Right lobe of liver (tissue), 6 donors: Measurements from ENCODE around the gene ADSS1. TPM values are rescaled to one million over a fixed set of nuclear protein-coding genes. Genes with fewer than 3 reads are reported as not detected.

Experiments used
- ATAC-seq, 4 donors: fragments of 200-7000 bp; cut with Tn5 transposase; one replicate each; pipeline ENCODE4 v1.9.1; 2020; ENCODE audit warnings: mild to moderate bottlenecking in 4 of 4, moderate library complexity in 4 of 4
- DNase-seq, 3 donors: peaks; one replicate each; pipeline ENCODE4 v3.0.0-alpha.2; 2020
- H3K27ac ChIP-seq, 3 donors: fragments of 200-600 bp; one replicate each; pipeline ENCODE4 v1.8.0; 2022
- H3K27me3 ChIP-seq, 2 donors: fragments of 200-600 bp; one replicate each; pipeline ENCODE4 v1.8.0; 2022
- H3K36me3 ChIP-seq, 4 donors: fragments of 200-600 bp; sonication (generic) in 1 of 4; one replicate each; pipeline versions ENCODE4 v1.5.1 to v1.8.0; 2017 to 2022; ENCODE audit warnings: control low read depth in 1 of 4
- H3K4me1 ChIP-seq, 4 donors: fragments of 200-600 bp; sonication (generic) in 1 of 4; one replicate each; pipeline versions ENCODE4 v1.5.1 to v1.8.0; 2017 to 2022; ENCODE audit warnings: control low read depth in 1 of 4
- H3K4me3 ChIP-seq, 3 donors: fragments of 200-600 bp; one replicate each; pipeline ENCODE4 v1.8.0; 2022
- H3K9me3 ChIP-seq, 4 donors: fragments of 200-600 bp; sonication (generic) in 1 of 4; one replicate each; pipeline versions ENCODE4 v1.5.1 to v1.8.0; 2017 to 2022; ENCODE audit warnings: control low read depth in 1 of 4
- CTCF ChIP-seq, 4 donors: fragments of 200-600 bp in 3 of 4; fragments of 450-650 bp in 1 of 4; IDR thresholded peaks; one replicate each; pipeline versions ENCODE4 v1.5.1 to v1.8.0; 2016 to 2022; ENCODE audit warnings: antibody characterized with exemption in 4 of 4, mild to moderate bottlenecking in 2 of 4
- POLR2A ChIP-seq: fragments of 450-650 bp; IDR thresholded peaks from one replicate; pipeline ENCODE4 v1.6.1; 2017; ENCODE audit warnings: antibody characterized with exemption, mild to moderate bottlenecking
- WGBS: methylation state at CpG from one replicate; pipeline ENCODE4 v1.1.6; 2018; ENCODE audit warnings: low coverage, low lambda C conversion rate; ENCODE audit not compliant: insufficient coverage; ENCODE audit errors: missing lambda C conversion rate; 5-methylcytosine and 5-hydroxymethylcytosine counted together
- intact Hi-C, 2 donors: fragments of 100-400 bp; cut with DNase I; formaldehyde crosslinking; loops; one replicate each; pipeline versions ENCODE4 v1.11.2 to v1.14.1; 2022
- total RNA-seq, 6 experiments: library from RNA; depleted of rRNA in 2 of 6; stranded (reverse); fragments of >200 nt in 2 of 6; fragmentation: NEBNext Ultra II Directional in 3 of 6; extraction: Animal tissue kit (Norgen Biotek cat#: 25700) in 3 of 6; gene quantifications; one replicate each; pipeline versions ENCODE4 v1.1.0 to v1.2.4, GENCODE V29; 2016 to 2023
- donor health status: DM: no; HTN: yes; CAD: no.
- donor health status: DM: no; HTN: no; CAD: no.
- donor health status: DM: no; HTN: no; CAD: no.
- donor health status: DM: no; HTN: yes; CAD: no.
- donor health status: DM: no; HTN: yes; CAD: no.

ADSS1 gene
- total RNA-seq, 6 experiments from 2014 or later, result 8.1 to 50.5 (median 36.8) TPM

GRCh38 chr14:104781271-104782077, 57.4 kb downstream of the ADSS1 start:
- 90% methylated on average over 4 of the region's 20 CpGs for WGBS
- ATAC-seq, result no peak
- Histone ChIP-seq H3K9me3 (no peaks in the 10 kb centered on the region), H3K4me1 (peaks cover 0 to 1% (median 0%) of the 10 kb centered on the region in 4 donors), H3K27ac (no peak overlapping the region), H3K36me3 (peaks cover 0 to 3% (median 0%) of the 10 kb centered on the region in 4 donors), H3K27me3 (no peaks in the 10 kb centered on the region), H3K4me3 (no peak overlapping the region)
- intact Hi-C loops, result no loop called here
- DNase-seq, result no peak
- TF ChIP-seq CTCF (IDR thresholded peaks at IDR 0.05) (no peak), POLR2A (no peak)

- intact Hi-C loops, result no loop called here
- H3K9me3 ChIP-seq, result no peaks in the 10 kb centered on the region
- DNase-seq, result no peak
- TF ChIP-seq CTCF (IDR thresholded peaks at IDR 0.05) (no peak), POLR2A (no peak)
- H3K27me3 ChIP-seq, result no peaks in the 10 kb centered on the region
- no peak for ATAC-seq
- no peak overlapping the region for H3K4me3 ChIP-seq
- WGBS, result no CpG with 5 or more reads among the region's 28 CpGs
- peaks cover 0 to 3% (median 0%) of the 10 kb centered on the region in 4 donors for H3K36me3 ChIP-seq
- H3K27ac ChIP-seq, result no peak overlapping the region
- H3K4me1 ChIP-seq, result peaks cover 0 to 9% (median 3%) of the 10 kb centered on the region in 4 donors
Observed at GRCh38 chr14:104782086-104782807, 58.2 kb downstream of the ADSS1 start.

GRCh38 chr14:104782808-104783139, 58.7 kb downstream of the ADSS1 start:
- no peak for TF ChIP-seq CTCF (IDR thresholded peaks at IDR 0.05)
- Histone ChIP-seq H3K4me1 (peaks cover 0 to 13% (median 5%) of the 10 kb centered on the region in 4 donors), H3K27me3 (no peaks in the 10 kb centered on the region), H3K9me3 (no peaks in the 10 kb centered on the region), H3K36me3 (peaks cover 0 to 3% (median 0%) of the 10 kb centered on the region in 4 donors), H3K27ac (no peak overlapping the region), H3K4me3 (no peak overlapping the region)
- no peak for ATAC-seq
- DNase-seq, result no peak
- intact Hi-C loops, result no loop called here
- WGBS, result no CpG with 5 or more reads among the region's 13 CpGs

GRCh38 chr14:104783484-104784217, 59.6 kb downstream of the ADSS1 start:
- no peak for ATAC-seq
- Histone ChIP-seq H3K9me3 (no peaks in the 10 kb centered on the region), H3K27ac (no peak overlapping the region), H3K4me1 (peaks cover 0 to 22% (median 10%) of the 10 kb centered on the region in 4 donors), H3K4me3 (no peak overlapping the region), H3K27me3 (no peaks in the 10 kb centered on the region), H3K36me3 (peaks cover 0 to 3% (median 0%) of the 10 kb centered on the region in 4 donors)
- no CpG with 5 or more reads among the region's 16 CpGs for WGBS
- no peak for TF ChIP-seq CTCF (IDR thresholded peaks at IDR 0.05)
- TF ChIP-seq POLR2A, result no peak
- intact Hi-C loops, result no loop called here
- no peak for DNase-seq
